NCI-H526 treated with DMSO at 0.1 percent for 48 hours (cell line): ENCODE measurements around the gene RXFP3.

Source experiments
- DNase-seq: peaks from one replicate; lab custom pipeline; 2025; lab: John Stamatoyannopoulos, UW

Gene RXFP3

DNA sequence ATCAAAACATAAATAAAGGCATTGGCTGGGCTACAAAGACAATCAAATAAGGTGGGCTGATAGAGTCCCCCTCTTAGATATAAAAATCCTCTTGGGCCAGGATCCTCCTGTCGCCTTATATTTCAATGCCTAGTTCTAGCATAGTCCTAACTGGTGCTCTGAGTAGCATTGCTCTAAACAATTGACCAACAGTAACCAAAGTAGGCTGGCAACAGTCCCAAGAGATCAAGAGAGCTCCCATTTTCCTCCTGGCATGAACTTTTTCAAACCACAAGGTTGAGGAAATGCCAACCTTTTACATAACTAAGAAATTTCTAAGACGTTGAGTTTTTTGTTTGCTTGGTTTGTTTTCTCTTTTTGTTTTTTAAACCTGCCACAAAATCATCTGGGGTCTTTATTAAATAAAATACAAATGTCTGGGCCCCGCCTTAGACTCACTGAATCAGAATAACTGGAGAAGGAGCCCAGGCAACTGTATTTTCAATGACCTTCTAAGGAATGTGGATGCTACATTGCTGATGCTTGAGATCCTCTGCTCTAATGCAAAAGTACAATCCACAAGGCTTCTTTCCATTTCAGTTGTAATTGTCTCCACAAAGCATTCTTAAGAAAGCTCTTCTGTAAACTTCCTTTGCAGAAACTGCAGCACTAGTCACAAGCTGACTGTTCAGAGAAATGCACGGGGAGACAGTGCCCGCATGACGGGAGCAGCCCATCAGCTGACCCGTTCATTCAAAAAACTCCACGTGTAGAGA lies 45.4 kb downstream of the RXFP3 start:
- DNase-seq, result no peak

DNA sequence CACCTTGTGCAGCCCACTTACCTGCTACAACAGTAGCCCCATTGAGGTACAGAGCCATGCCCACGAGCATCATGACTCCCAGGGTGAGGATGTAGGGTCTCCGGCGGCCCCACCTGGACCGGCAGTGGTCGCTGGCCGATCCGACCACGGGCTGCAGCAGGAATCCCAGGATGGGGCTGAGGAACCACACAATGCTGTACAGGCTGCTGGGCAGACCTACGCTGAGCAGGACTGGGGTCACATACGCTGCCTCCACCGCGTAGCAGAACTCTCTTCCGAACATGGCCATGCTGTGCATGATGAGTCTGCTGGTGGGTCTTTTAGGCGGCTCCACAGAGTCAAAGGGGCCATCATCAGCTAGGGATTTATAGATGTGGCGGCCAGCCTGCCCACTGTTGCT lies 48.0 kb downstream of the RXFP3 start:
- no peak for DNase-seq

DNA sequence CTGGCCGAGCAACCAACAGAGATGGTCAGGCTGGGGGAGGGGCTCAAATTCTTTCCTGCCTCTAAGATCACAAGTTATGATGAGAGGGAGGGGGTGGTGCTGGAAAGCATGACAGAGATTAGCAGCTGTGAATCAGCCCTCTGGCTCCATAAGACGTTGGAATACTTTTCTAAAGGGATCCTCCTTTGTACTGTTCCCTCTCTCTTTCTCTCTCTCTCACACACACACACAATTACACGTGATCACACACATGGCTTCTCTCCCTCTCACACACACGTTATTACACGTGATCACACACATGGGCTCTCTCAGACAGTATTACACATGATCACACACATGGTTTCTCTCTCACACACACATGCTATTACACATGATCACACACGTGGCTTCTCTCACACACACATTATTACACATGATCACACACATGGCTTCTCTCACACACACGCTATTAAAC lies 48.5 kb downstream of the RXFP3 start, which contains the start of gene SLC45A2:
TSS of gene SLC45A2 (minus strand) at position 23 of the 454 bp plus-strand sequence. CDS start 110 bp downstream, outside the sequence.
- no peak for DNase-seq

DNA sequence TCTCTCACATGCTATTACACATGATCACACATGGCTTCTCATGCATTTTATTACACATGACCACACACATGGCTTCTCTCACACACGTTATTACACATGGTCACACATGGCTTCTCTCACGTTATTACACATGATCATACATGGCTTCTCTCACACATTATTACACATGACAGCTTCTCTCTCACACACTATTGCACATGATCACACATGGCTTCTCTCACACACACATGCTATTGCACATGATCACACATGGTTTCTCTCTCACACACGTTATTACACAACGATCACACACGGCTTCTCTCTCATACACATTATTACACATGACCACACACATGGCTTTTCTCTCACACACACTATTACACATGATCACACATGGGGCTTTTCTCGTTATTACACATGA lies 49.3 kb downstream of the RXFP3 start:
- no peak for DNase-seq
